H1 (cell line): ENCODE data around the gene FRMD5. TPM values are rescaled to one million over a fixed set of nuclear protein-coding genes. Genes with fewer than 3 reads are reported as not detected.

Experiments used
- CHD1 ChIP-seq: IDR thresholded peaks from 2 replicates; pipeline ENCODE4 v1.6.1; 2012; ENCODE audit warnings: low read depth, low read length, improper control_type of control experiment
- CHD2 ChIP-seq: IDR thresholded peaks from 2 replicates; pipeline ENCODE4 v1.6.1; 2012; ENCODE audit warnings: low read length, improper control_type of control experiment
- CHD7 ChIP-seq: fragments of 300-600 bp; sonication (generic); IDR thresholded peaks from 2 replicates; pipeline ENCODE4 v1.7.1; 2012; ENCODE audit warnings: low read length, moderate library complexity, mild to moderate bottlenecking, inconsistent platforms; ENCODE audit not compliant: insufficient replicate concordance
- HDAC6 ChIP-seq: IDR thresholded peaks from one replicate; pipeline ENCODE4 v1.7.1; 2012; ENCODE audit warnings: low read depth, mild to moderate bottlenecking, inconsistent platforms, low read length, moderate library complexity
- JUND ChIP-seq: IDR thresholded peaks from 2 replicates; pipeline ENCODE4 v1.6.1; 2011; ENCODE audit warnings: mild to moderate bottlenecking, improper control_type of control experiment, low read length
- NRF1 ChIP-seq: IDR thresholded peaks from 2 replicates; pipeline ENCODE4 v1.6.1; 2011; ENCODE audit warnings: mild to moderate bottlenecking, low read depth, low read length, improper control_type of control experiment
- POLR2AphosphoS5 ChIP-seq: IDR thresholded peaks from 2 replicates; pipeline ENCODE4 v1.6.1; 2011; ENCODE audit warnings: low read depth, low read length
- SP4 ChIP-seq: IDR thresholded peaks from 2 replicates; pipeline ENCODE4 v1.6.1; 2012; ENCODE audit warnings: low read length, inconsistent platforms
- SRF ChIP-seq: IDR thresholded peaks from 2 replicates; pipeline ENCODE4 v1.6.1; 2011; ENCODE audit warnings: mild to moderate bottlenecking, low read depth, low read length, moderate library complexity
- SUZ12 ChIP-seq: fragments of 200-600 bp; sonication (generic); IDR thresholded peaks from 2 replicates; pipeline ENCODE4 v1.6.1; 2012; ENCODE audit warnings: mild to moderate bottlenecking, inconsistent platforms, low read length, moderate library complexity, mixed read lengths
- YY1 ChIP-seq: IDR thresholded peaks from 2 replicates; pipeline ENCODE4 v1.6.1; 2011; ENCODE audit warnings: low read depth, mild to moderate bottlenecking, low read length
- polyA plus RNA-seq, 7 experiments: library from polyadenylated mRNA; depleted of rRNA in 3 of 7; stranded (reverse) in 5 of 7; unstranded in 2 of 7; fragments of >200 nt in 5 of 7; fragments of 200-250 nt in 2 of 7; gene quantifications; 1 replicate in 5 of 7; 2 replicates in 1 of 7; 4 replicates in 1 of 7; pipeline versions ENCODE4 v1.2.1 to v1.2.3, GENCODE V29; 2011 to 2013; ENCODE audit warnings: missing spikeins in 2 of 7, mixed read lengths in 2 of 7
- total RNA-seq: library from RNA; stranded (reverse); fragmentation: NEBNext Ultra II Directional; extraction: Animal tissue kit (Norgen Biotek cat#: 25700); gene quantifications from 2 replicates; pipeline ENCODE4 v1.2.1, GENCODE V29; 2021

FRMD5 gene
- total and polyA plus RNA-seq, 2 of the 8 experiments (the other 6 are each of a cell fraction or from before 2014, with no cell fraction given) = 10.1 to 12.6 TPM

GRCh38 chr15:43977072-43977884, 217.8 kb downstream of the FRMD5 start (continued):
- TF ChIP-seq CHD7 (no peak), CHD2 (no peak), SP4 (no peak), YY1 (no peak), SUZ12 (no peak), JUND (peak; percentile 47; the same call in 1 of the 2 replicates), CHD1 (no peak), SRF (no peak), NRF1 (no peak), HDAC6 (no peak), POLR2AphosphoS5 (no peak)
